Astrocyte of the cerebellum (primary cell): ENCODE measurements around the gene ROR2.

Experiments used
- DNase-seq: peaks from one replicate; pipeline ENCODE4 v3.0.0-alpha.2; 2011; ENCODE audit warnings: low read depth
- H3K4me3 ChIP-seq: 2 replicates; pipeline ENCODE4 v1.5.1; 2011; ENCODE audit warnings: mild to moderate bottlenecking, low read depth, low read length, moderate library complexity
- CTCF ChIP-seq: IDR thresholded peaks from 2 replicates; pipeline ENCODE4 v1.5.1; 2012; ENCODE audit warnings: low read length, low read depth, moderate library complexity, mild to moderate bottlenecking; ENCODE audit errors: missing control alignments
- in situ Hi-C: cut with HindIII; loops from 2 replicates; pipeline ENCODE4 v1.10.0; 2017; ENCODE audit warnings: low sequenced_read_pairs

ROR2 gene

GRCh38 chr9:91837981-91838731 is 111.9 kb downstream of the ROR2 start:
- no peak overlapping the region for H3K4me3 ChIP-seq
- no peak for DNase-seq

GRCh38 chr9:91836515-91836914 is 113.5 kb downstream of the ROR2 start:
- no peak for DNase-seq
- TF ChIP-seq CTCF: no peak
- H3K4me3 ChIP-seq: no peak overlapping the region
- in situ Hi-C loops: no loop called here

More at GRCh38 chr9:91837981-91838731, 111.9 kb downstream of the ROR2 start:
- no peak for TF ChIP-seq CTCF
- in situ Hi-C loops: no loop called here

- DNase-seq: no peak
- no peak for TF ChIP-seq CTCF
- no peak overlapping the region for H3K4me3 ChIP-seq
- in situ Hi-C loops: no loop called here
Measured at GRCh38 chr9:91835632-91836031, 114.4 kb downstream of the ROR2 start.

GRCh38 chr9:91835216-91835615 is 114.8 kb downstream of the ROR2 start:
- no peak for TF ChIP-seq CTCF
- in situ Hi-C loops: no loop called here
- DNase-seq: no peak
- no peak overlapping the region for H3K4me3 ChIP-seq

- in situ Hi-C loops: no loop called here
- no peak for DNase-seq
- TF ChIP-seq CTCF: no peak
- H3K4me3 ChIP-seq: no peak overlapping the region
Measured at GRCh38 chr9:91834740-91835139, 115.3 kb downstream of the ROR2 start.

- in situ Hi-C loops: no loop called here
- no peak for TF ChIP-seq CTCF
- no peak for DNase-seq
- H3K4me3 ChIP-seq: no peak overlapping the region
Measured at GRCh38 chr9:91833878-91834255, 116.2 kb downstream of the ROR2 start.
